ENCODE results near the gene RNF13.
A peak's percentile ranks its signal among the peaks of the same experiment; 100 is the strongest.

Gene RNF13

DNA sequence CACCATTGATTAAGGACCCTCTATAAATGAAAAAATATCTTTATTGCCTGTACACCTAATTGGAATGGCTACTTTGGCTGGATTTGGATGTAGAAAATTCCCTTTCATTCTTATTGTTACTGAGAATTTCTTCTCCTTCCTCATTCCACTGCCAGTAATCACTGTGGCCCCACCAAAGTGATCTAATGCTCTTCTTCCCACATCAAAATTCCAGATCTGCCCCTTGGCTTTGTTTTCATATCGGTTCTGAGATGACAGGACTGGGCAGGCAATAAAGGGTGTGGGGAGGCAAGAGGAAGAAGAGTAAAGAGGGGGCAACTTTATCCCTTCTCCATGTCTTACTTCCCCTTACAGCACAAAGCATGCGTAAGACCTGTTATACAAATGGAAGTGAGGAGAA is 22.7 kb upstream of the RNF13 start:
- no peak overlapping the region for H3K27ac Mint-ChIP-seq
- no peaks in the 10 kb centered on the region for H3K9me3 Mint-ChIP-seq
- H3K27me3 Mint-ChIP-seq, result peaks cover 12% of the 10 kb centered on the region
- H3K36me3 Mint-ChIP-seq, result no peaks in the 10 kb centered on the region
- H3K4me3 Mint-ChIP-seq, result no peak overlapping the region
- no peaks in the 10 kb centered on the region for H3K4me1 Mint-ChIP-seq

- Mint-ChIP-seq H3K27me3 (peaks cover 12% of the 10 kb centered on the region), H3K27ac (no peak overlapping the region), H3K4me3 (no peak overlapping the region), H3K4me1 (no peaks in the 10 kb centered on the region), H3K36me3 (no peaks in the 10 kb centered on the region), H3K9me3 (no peaks in the 10 kb centered on the region)
Observed at GRCh38 chr3:149790698-149791097, 22.3 kb upstream of the RNF13 start.

- H3K9me3 Mint-ChIP-seq, result no peaks in the 10 kb centered on the region
- no peaks in the 10 kb centered on the region for H3K36me3 Mint-ChIP-seq
- H3K4me1 Mint-ChIP-seq, result no peaks in the 10 kb centered on the region
- peaks cover 11% of the 10 kb centered on the region for H3K27me3 Mint-ChIP-seq
- H3K4me3 Mint-ChIP-seq, result no peak within 1 kb of the TSS
- no peak within 1 kb of the TSS for H3K27ac Mint-ChIP-seq
Observed at GRCh38 chr3:149792452-149793270, 20.4 kb upstream of the RNF13 start, which contains the start of gene ANKUB1. TSS of gene ANKUB1 (minus strand) at chr3:149792554. CDS start at chr3:149792366, 188 bp downstream.

DNA sequence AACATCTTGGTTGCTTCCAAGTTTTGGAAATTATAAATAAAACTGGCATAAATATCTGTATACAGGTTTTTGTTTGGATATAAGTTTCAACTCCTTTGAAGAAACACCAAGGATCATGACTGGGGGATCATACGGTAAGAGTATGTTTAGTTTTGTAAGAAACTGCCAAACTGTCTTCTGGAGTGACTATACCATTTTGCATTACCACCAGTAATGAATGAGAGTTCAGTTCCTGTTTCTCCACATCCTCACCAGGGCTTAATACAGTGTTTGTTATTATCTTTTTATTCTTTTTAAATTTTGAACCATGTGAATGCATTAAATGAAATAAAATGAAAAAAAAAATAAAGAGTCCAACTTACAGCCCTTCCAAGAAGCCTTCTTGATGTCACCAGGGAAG is 17.0 kb upstream of the RNF13 start:
- Mint-ChIP-seq H3K9me3 (no peaks in the 10 kb centered on the region), H3K36me3 (no peaks in the 10 kb centered on the region), H3K4me3 (no peak overlapping the region), H3K27ac (no peak overlapping the region), H3K4me1 (no peaks in the 10 kb centered on the region), H3K27me3 (peaks cover 7% of the 10 kb centered on the region)

DNA sequence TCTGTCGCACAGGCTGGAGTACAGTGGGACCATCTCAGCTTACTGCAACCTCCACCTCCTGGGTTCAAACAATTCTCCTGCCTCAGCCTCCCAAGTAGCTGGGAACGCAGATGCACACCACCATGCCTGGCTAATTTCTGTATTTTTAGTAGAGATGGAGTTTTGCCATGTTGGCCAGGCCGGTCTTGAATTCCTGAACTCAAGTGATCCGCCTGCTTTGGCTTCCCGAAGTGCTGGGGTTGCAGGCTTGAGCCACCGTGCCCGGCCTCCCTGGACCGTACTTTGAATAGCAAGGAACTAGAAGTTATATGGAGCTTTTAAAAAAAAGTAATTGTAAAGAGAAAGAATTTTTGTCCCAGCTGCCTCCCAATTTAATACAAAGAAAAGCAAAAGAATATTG is 12.3 kb upstream of the RNF13 start:
- Mint-ChIP-seq H3K27ac (no peak overlapping the region), H3K36me3 (no peaks in the 10 kb centered on the region), H3K4me3 (no peak overlapping the region), H3K27me3 (peaks cover 6% of the 10 kb centered on the region), H3K4me1 (no peaks in the 10 kb centered on the region), H3K9me3 (no peaks in the 10 kb centered on the region)

DNA sequence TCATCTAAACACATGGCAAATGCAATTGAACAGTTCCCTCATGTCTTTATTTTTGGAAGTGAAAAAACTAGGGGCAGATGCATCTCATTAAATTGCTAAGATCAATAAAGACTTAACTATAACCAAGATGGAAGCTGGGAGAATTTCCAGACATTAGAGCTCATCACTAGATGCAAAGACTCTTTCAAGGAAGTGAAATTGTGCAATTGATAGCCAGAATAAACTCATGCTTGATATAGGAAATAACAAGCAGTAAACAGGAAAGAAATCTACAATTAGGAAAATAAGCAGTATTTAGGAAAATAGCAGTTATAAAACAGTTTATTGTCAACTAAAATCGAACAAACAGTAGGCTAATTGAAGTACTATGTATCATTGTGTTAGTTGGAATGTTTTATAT is 11.8 kb upstream of the RNF13 start:
- Mint-ChIP-seq H3K4me3 (no peak overlapping the region), H3K36me3 (no peaks in the 10 kb centered on the region), H3K9me3 (no peaks in the 10 kb centered on the region), H3K4me1 (no peaks in the 10 kb centered on the region), H3K27me3 (peaks cover 6% of the 10 kb centered on the region), H3K27ac (no peak overlapping the region)

- Mint-ChIP-seq H3K27me3 (peaks cover 9% of the 10 kb centered on the region), H3K36me3 (no peaks in the 10 kb centered on the region), H3K4me3 (no peak overlapping the region), H3K9me3 (no peaks in the 10 kb centered on the region), H3K4me1 (no peaks in the 10 kb centered on the region), H3K27ac (no peak overlapping the region)
Observed at GRCh38 chr3:149801639-149802038, 11.4 kb upstream of the RNF13 start.

- Mint-ChIP-seq H3K27ac (no peak overlapping the region), H3K36me3 (no peaks in the 10 kb centered on the region)
Observed at GRCh38 chr3:149806171-149806778, 6.7 kb upstream of the RNF13 start.

GRCh38 chr3:149808209-149808829 is 4.7 kb upstream of the RNF13 start:
- Mint-ChIP-seq H3K4me3 (no peak overlapping the region), H3K9me3 (no peaks in the 10 kb centered on the region), H3K4me1 (peaks cover 10% of the 10 kb centered on the region), H3K27ac (no peak overlapping the region), H3K27me3 (peaks cover 8% of the 10 kb centered on the region), H3K36me3 (no peaks in the 10 kb centered on the region)

More at GRCh38 chr3:149806171-149806778, 6.7 kb upstream of the RNF13 start:
- Mint-ChIP-seq H3K9me3 (no peaks in the 10 kb centered on the region), H3K27me3 (peaks cover 8% of the 10 kb centered on the region), H3K4me3 (no peak overlapping the region), H3K4me1 (peaks cover 4% of the 10 kb centered on the region)

DNA sequence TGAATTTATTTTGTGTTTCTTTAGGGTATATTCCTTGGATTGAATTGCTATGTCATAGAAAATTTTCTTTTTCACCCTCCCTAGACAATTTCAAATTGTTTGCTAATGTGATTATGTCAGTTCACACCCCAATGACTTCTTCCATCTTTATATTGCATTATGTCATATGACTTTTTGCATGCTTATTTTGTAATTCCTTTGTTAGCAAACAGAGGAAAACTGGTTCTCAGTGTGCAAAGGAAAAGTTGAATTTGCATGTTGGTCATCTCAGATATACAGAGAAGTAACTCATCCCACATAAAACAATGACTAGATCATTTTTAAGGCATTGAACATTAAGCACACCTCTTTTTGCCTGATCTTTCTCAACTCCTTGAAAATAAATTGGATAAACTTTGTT is 3.3 kb upstream of the RNF13 start:
- H3K9me3 Mint-ChIP-seq, result no peaks in the 10 kb centered on the region
- no peak overlapping the region for H3K27ac Mint-ChIP-seq
- H3K27me3 Mint-ChIP-seq, result peaks cover 8% of the 10 kb centered on the region
- no peaks in the 10 kb centered on the region for H3K36me3 Mint-ChIP-seq
- no peak overlapping the region for H3K4me3 Mint-ChIP-seq
- H3K4me1 Mint-ChIP-seq, result peaks cover 19% of the 10 kb centered on the region

DNA sequence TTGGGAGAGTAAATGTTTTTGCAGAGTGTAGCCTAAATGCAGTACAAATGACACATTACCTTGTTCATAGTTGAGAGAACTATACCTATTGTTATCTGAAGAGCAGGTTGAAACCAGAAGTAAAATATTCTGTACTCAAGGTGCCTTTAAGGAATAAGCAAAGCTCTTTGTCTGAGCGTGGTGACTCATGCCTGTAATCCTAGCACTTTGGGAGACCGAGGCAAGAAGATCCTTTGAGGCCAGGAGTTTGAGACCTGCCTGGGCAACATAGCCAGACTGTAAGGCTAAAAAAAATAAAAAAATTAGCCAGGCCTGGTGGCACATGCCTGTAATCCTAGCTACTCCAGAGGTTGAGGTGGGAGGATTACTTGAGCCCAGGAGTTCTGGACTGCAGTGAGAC is 2.2 kb upstream of the RNF13 start:
- no peaks in the 10 kb centered on the region for H3K36me3 Mint-ChIP-seq
- no peaks in the 10 kb centered on the region for H3K9me3 Mint-ChIP-seq
- peaks cover 30% of the 10 kb centered on the region for H3K4me1 Mint-ChIP-seq
- H3K27ac Mint-ChIP-seq, result no peak overlapping the region
- H3K4me3 Mint-ChIP-seq, result no peak overlapping the region
- H3K27me3 Mint-ChIP-seq, result peaks cover 6% of the 10 kb centered on the region

- peaks cover 44% of the 10 kb centered on the region for H3K4me1 Mint-ChIP-seq
- H3K27ac Mint-ChIP-seq, result peak overlapping the region; percentile 100
- H3K9me3 Mint-ChIP-seq, result no peaks in the 10 kb centered on the region
- peak overlapping the region; percentile 98 for H3K4me3 Mint-ChIP-seq
- peaks cover 2% of the 10 kb centered on the region for H3K36me3 Mint-ChIP-seq
- H3K27me3 Mint-ChIP-seq, result peaks cover 3% of the 10 kb centered on the region
Observed at GRCh38 chr3:149812165-149812605, 830 bp upstream of the RNF13 start.

- Mint-ChIP-seq H3K27me3 (no peaks in the 10 kb centered on the region), H3K27ac (peak overlapping the region; percentile 100), H3K4me3 (peak overlapping the region; percentile 98), H3K9me3 (no peaks in the 10 kb centered on the region), H3K36me3 (peaks cover 2% of the 10 kb centered on the region), H3K4me1 (peaks cover 54% of the 10 kb centered on the region)
Observed at GRCh38 chr3:149813367-149814281, 609 bp downstream of the RNF13 start.

DNA sequence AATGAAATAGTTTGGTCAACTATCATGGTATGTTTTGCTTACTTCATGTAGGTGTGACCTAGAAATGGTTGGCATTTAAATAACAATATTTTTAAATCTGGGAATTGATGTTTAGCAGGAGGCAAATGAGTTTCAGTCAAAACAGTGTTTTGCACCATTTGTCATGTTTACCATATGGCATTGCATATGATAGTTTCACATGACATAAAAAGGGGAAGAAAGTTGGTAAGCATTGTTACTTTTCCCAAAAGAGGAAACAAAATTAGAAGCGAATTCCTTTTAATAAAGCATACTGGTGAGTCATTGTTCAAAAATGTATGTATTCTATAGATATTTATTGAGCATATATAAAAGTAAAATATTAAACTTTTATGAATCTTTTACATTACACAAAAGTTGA is 2.3 kb downstream of the RNF13 start:
- no peaks in the 10 kb centered on the region for H3K27me3 Mint-ChIP-seq
- H3K27ac Mint-ChIP-seq, result no peak overlapping the region

DNA sequence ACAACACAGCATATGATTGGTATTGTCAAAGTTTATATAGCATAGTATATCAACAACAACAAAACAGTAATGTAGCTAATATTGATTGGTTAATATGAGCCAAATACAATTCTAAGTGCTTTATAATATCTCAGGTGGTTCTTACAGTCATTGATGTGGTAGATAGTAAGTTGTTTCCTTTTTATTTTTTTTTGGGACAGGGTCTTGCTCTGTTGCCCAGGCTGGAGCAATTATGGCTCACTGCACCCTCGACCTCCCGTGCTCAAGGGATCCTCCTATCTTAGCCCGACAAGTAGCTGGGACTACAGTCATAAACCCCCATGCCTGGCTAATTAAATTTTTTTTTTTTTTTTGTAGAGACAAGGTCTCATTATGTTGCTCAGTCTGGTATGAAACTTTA is 2.7 kb downstream of the RNF13 start:
- H3K4me1 Mint-ChIP-seq, result peaks cover 71% of the 10 kb centered on the region
- no peak overlapping the region for H3K27ac Mint-ChIP-seq
- peak overlapping the region; percentile 28 for H3K4me3 Mint-ChIP-seq
- H3K36me3 Mint-ChIP-seq, result peaks cover 2% of the 10 kb centered on the region
- no peaks in the 10 kb centered on the region for H3K27me3 Mint-ChIP-seq
- H3K9me3 Mint-ChIP-seq, result no peaks in the 10 kb centered on the region

More for the DNA sequence above, 2.3 kb downstream of the RNF13 start:
- H3K4me1 Mint-ChIP-seq, result peaks cover 68% of the 10 kb centered on the region
- no peaks in the 10 kb centered on the region for H3K9me3 Mint-ChIP-seq
- peak overlapping the region; percentile 98 for H3K4me3 Mint-ChIP-seq
- H3K36me3 Mint-ChIP-seq, result peaks cover 2% of the 10 kb centered on the region

All from activated naive CD4-positive, alpha-beta T cell treated with anti-CD3 and anti-CD28 coated beads, Interleukin-2, amount 50 U/mL, for 24 hours (primary cell).